ENCODE data around the gene HIBADH.

The HIBADH gene

GRCh38 chr7:27662490-27663205, at the start of gene HIBADH:
Gene HIBADH, minus strand, starts transcription at chr7:27662883. Its CDS starts 95 bp downstream, at chr7:27662788.
- peak; percentile 99 for DNase-seq

GRCh38 chr7:27712217-27712616, 49.5 kb upstream of the HIBADH start:
- DNase-seq = no peak

GRCh38 chr7:27709137-27710075, 46.7 kb upstream of the HIBADH start:
- peak; percentile 39 for DNase-seq

GRCh38 chr7:27708485-27708884, 45.8 kb upstream of the HIBADH start:
- no peak for DNase-seq

- no peak for DNase-seq
Observed at GRCh38 chr7:27705200-27705594, 42.5 kb upstream of the HIBADH start.

GRCh38 chr7:27704422-27705199, 41.9 kb upstream of the HIBADH start:
- no peak for DNase-seq

GRCh38 chr7:27703181-27703580, 40.5 kb upstream of the HIBADH start:
- no peak for DNase-seq

GRCh38 chr7:27700501-27700900, 37.8 kb upstream of the HIBADH start:
- no peak for DNase-seq

- DNase-seq = no peak
Observed at GRCh38 chr7:27699751-27700150, 37.1 kb upstream of the HIBADH start.

- peak; percentile 14 for DNase-seq
Observed at GRCh38 chr7:27697861-27698430, 35.3 kb upstream of the HIBADH start.

GRCh38 chr7:27695096-27695495, 32.4 kb upstream of the HIBADH start:
- DNase-seq = no peak

GRCh38 chr7:27693794-27694193, 31.1 kb upstream of the HIBADH start:
- no peak for DNase-seq

- no peak for DNase-seq
Observed at GRCh38 chr7:27690649-27691048, 28.0 kb upstream of the HIBADH start.

GRCh38 chr7:27689591-27690164, 27.0 kb upstream of the HIBADH start:
- DNase-seq = peak; percentile 31

- DNase-seq = no peak
Observed at GRCh38 chr7:27689150-27689549, 26.5 kb upstream of the HIBADH start.

- DNase-seq = no peak
Observed at GRCh38 chr7:27688646-27689045, 26.0 kb upstream of the HIBADH start.

GRCh38 chr7:27688056-27688455, 25.4 kb upstream of the HIBADH start:
- no peak for DNase-seq

- no peak for DNase-seq
Observed at GRCh38 chr7:27686315-27686714, 23.6 kb upstream of the HIBADH start.

GRCh38 chr7:27685893-27686292, 23.2 kb upstream of the HIBADH start:
- no peak for DNase-seq

- DNase-seq = no peak
Observed at GRCh38 chr7:27685209-27685608, 22.5 kb upstream of the HIBADH start.

- no peak for DNase-seq
Observed at GRCh38 chr7:27684491-27684890, 21.8 kb upstream of the HIBADH start.

- DNase-seq = no peak
Observed at GRCh38 chr7:27680610-27681009, 17.9 kb upstream of the HIBADH start.

All from hematopoietic multipotent progenitor cell treated with erythropoietin and hydrocortisone succinate and interleukin-3 and kit ligand, for 8 days (in vitro differentiated cells).